GM19239 (cell line): ENCODE measurements around the gene CAMSAP2.

Experiments used
- DNase-seq: peaks from one replicate; pipeline ENCODE4 v3.0.0; 2011; ENCODE audit warnings: low spot score; ENCODE audit not compliant: insufficient read length
- FAIRE-seq: peaks from 2 replicates; lab custom pipeline; 2011; peaks lifted over from hg19 to GRCh38; lab: Jason Lieb, UNC

The CAMSAP2 gene

GRCh38 chr1:200894712-200895442 is 156.2 kb downstream of the CAMSAP2 start, which contains the start of gene INAVA:
Gene INAVA (plus strand): TSS chr1:200894900. CDS start chr1:200898401, 3,501 bp downstream.
- DNase-seq (no peak), FAIRE-seq (no peak)

- FAIRE-seq (peak; percentile 61), DNase-seq (no peak)
Observed at GRCh38 chr1:200895443-200895789, 156.7 kb downstream of the CAMSAP2 start.

DNA sequence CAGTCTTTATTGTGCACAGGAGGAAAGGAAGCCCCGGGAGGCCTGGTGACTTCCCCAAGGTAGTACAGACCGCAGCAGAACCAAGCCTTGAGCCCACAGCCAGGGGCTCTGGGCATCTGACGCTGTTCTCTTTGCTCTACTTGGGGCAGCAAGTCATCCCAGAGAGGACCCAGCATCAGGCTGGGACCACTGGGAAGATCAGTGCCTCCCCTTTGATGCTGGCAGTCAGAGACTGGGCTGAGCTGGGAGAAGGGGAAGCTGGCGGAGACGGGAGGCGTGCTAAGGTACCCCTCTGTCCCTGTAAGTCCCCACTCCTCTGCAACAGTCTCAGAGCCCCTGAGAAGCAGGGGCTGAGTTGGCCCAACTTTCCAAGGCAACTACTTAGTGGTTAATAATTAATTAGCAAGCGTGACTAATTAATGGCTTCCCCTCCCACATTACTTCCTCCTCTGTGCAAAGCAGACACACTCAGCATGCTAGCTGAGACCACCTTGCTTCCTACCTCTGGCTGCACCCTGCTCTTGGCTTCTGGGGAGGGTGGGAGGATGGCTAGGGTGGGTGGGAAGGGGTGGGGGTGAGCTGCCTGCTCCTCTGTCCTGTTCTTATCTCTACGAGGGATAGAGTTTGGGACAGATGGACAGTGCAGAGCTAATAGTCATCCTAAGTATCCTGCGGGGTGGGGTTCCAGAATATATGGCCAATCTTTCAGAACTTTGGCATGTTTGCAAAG is 157.3 kb downstream of the CAMSAP2 start:
- peak; percentile 81 for DNase-seq
- peak; percentile 98 for FAIRE-seq

GRCh38 chr1:200896531-200897196 is 158.0 kb downstream of the CAMSAP2 start:
- no peak for DNase-seq
- FAIRE-seq = peak; percentile 33

DNA sequence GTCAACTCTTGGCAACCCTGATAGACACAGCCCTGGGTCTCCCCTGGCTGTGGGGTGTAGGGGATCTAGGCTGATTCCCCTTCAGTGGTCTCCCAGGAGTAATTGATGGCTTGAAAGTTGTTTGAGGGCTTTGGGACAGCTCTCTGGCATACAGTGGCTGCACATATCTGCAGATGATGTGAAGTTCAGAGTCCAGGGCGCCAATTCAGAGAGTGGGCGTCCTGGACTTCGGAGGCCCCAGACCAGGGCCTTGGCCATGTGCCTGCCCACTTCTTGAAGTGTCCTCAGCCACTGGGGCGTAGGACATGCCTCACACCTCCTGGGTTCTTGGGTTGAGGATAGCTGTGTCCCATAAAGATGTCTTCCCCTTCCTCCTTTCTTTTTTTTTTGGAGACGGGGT is 158.6 kb downstream of the CAMSAP2 start:
- FAIRE-seq (no peak), DNase-seq (no peak)

GRCh38 chr1:200899015-200899386 is 160.3 kb downstream of the CAMSAP2 start:
- DNase-seq = no peak
- no peak for FAIRE-seq

DNA sequence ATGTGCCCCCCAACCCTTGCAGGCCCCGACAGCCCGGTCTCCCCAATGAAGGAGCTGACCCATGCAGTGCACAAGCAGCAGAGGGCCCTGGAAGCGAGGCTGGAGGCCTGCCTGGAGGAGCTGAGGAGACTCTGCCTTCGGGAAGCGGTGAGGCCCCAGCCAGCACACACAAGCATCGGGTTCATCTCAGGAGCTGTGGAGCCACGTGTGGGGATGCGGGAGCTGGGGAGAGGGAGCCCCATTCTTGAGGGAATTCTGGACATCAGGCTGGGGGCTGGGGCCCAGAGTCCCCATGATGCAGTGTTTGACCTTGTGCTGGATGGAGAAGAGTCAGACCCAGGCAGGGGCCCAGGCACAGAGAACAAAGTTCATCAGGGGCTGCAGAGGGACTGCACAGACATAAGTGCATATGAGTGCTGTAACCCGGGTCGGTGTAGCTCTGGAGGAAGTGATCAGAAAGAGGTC is 160.8 kb downstream of the CAMSAP2 start:
- FAIRE-seq (no peak), DNase-seq (no peak)

DNA sequence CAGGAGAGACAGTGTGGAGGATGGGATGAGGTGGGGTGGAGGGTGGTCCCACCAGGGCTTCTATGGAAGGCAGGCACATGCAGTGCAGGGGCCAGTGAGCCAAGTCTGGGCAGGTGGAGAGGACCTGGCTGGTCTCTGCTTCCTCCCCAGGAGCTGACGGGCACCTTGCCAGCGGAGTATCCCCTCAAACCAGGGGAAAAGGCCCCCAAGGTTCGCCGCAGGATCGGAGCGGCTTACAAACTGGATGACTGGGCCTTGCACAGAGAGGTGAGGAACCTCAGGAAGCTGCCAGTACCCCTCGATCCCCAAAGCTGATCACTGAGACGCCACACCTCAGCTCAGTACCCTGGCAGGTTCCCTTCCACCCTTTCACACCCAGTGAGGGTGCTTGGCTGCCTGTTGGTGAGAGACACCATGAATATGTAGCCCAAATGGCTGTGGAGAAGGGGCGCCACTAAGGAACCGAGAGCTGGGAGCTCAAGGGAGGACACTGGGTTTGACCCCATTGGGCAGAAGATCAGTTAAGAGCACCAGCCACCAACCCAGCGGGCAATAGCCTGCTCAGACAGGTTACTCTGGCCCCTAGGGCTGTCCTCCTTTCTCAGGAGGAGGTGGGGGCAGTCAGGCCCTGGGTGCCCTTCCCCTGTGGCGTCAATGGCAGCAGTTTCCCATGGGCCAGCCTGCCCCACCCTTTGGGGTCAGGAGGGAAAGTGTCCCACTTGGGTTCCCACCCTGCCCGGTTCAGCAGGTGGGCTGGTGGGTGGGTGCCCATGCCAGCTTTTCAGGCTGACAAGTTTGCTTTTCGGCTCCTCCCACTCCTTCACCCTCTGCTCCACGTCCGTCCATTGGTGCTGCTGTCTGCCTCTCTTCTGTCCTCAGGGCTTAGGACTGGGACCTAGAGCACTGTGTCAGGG is 161.5 kb downstream of the CAMSAP2 start:
- DNase-seq (no peak), FAIRE-seq (no peak)

DNA sequence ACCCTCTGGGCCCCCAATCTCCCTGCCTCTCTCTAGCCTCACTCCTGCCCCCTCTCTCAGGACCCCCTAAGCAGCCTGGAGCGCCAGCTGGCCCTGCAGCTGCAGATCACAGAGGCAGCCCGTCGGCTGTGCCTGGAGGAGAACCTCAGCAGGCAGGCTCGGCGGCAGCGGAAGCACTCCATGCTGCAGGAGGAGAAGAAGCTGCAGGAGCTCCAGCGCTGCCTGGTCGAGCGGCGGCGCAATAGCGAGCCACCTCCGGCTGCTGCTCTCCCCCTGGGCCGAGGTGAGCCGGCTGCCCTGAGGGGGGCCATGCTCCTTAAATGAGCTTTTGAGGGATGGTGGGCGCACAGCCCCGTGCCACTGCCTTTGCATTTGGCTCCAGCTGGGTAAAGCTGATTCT is 162.2 kb downstream of the CAMSAP2 start:
- FAIRE-seq (no peak), DNase-seq (no peak)

DNA sequence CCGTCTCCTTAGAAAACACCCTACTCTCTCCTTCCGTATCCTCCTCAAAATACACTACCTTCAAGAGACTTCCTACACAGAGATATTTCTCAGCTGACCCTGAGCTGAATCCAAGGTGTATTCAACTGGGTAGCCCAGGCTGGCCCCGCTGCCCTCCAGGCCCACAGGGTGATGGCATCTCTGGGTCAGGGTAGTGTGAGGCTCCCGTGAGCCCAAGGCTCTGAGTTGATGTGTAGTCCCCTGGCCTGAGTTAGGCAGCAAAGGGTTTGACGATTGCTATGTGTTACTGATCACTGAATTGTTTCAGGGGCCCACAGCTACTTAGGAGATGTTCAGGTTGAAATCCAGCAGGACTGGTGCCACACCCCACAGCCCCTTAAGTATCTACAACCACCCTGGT is 162.7 kb downstream of the CAMSAP2 start:
- DNase-seq (no peak), FAIRE-seq (no peak)

GRCh38 chr1:200901796-200902444 is 163.2 kb downstream of the CAMSAP2 start:
- FAIRE-seq (no peak), DNase-seq (no peak)

GRCh38 chr1:200903793-200904192 is 165.1 kb downstream of the CAMSAP2 start:
- FAIRE-seq = no peak
- no peak for DNase-seq

DNA sequence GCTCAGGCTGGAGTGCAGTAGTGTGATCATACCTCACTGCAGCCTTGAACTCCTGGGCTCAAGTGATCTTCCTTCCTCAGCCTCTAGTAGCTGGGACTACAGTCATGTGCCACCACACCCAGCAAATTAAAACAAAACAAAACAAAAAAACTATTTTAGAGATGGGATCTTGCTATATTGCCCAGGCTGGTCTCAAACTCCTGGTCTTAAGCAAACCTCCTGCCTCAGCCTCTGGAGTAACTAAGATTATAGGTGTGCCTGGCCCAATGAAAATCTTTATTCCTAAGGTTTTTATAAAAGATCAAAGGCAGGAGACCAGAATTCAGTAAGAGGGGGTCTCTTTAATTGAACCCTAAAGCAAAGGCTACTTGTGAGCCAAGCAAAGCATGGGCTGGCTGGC is 166.1 kb downstream of the CAMSAP2 start:
- FAIRE-seq = no peak

DNA sequence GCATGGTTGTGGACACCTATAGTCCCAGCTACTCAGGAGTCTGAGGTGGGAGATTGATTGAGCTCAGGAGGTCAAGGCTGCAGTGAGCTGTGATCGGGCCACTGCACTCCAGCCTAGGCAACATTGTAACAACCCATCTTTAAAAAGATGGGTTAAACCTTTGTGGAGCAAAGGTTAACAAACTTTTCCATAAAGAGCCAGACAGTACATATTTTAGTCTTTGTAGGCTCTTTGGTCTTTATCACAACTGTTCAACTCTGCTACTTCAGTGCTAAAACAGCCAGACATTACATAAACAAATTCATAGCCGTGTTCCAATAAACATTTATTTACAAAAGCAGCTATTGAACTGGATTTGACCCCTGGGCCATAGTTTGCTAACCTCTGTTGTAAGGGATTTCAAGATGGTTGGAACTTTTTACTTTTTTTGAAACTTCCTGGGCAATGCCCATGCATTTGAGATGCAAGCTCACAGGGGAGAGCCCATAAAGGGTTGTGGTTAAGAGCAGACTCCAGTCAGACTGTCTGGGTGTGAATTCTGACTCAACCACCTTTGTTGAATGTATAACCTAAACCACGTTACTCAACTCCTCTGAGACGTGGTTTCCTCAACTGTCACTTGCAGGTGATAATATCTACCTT is 166.8 kb downstream of the CAMSAP2 start:
- FAIRE-seq (peak; percentile 80), DNase-seq (no peak)

More for the DNA sequence above, 166.1 kb downstream of the CAMSAP2 start:
- DNase-seq = no peak

DNA sequence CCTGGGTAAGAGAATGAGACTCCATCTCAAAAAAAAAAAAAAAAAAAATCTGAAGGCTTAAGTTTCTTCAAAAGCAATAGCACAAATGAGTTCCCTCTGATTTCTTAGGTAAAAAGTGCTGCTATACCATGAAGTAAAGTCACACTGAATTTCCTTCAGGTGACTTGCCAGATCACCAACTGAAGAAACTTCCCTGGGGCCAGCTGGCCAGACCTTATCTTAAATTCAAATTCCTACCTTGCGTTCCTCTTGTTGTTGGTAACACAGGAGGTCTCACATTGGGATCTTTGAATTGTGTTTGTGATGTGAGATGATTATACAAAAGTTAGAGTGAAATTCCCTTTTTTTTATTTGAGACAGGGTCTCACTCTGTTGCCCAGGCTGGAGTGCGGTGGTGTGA is 167.8 kb downstream of the CAMSAP2 start:
- no peak for FAIRE-seq

DNA sequence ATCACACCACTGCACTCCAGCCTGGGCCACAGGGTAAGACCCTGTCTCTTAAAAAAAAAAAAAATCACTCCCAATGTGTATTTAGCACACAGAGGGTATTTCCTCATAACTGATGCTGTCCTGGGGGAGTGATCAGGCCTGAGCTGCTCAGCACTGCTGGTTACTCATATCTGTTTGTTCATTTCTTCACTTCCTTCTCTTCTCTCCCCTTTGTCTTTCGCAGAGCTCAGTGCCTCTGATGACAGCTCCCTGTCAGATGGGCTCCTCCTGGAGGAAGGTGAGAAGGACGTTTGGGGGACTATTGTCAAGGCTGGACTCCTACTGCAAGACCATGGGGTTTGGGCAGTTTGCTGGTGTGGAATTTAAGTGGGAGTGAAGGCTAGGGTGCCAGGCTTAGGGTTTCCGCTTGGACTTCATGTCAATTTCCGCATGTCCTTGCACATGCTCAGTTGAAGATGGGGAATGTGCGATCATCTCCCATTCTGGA is 169.0 kb downstream of the CAMSAP2 start:
- DNase-seq = peak; percentile 45
- FAIRE-seq = peak; percentile 91

More for the DNA sequence above, 167.8 kb downstream of the CAMSAP2 start:
- DNase-seq = no peak

DNA sequence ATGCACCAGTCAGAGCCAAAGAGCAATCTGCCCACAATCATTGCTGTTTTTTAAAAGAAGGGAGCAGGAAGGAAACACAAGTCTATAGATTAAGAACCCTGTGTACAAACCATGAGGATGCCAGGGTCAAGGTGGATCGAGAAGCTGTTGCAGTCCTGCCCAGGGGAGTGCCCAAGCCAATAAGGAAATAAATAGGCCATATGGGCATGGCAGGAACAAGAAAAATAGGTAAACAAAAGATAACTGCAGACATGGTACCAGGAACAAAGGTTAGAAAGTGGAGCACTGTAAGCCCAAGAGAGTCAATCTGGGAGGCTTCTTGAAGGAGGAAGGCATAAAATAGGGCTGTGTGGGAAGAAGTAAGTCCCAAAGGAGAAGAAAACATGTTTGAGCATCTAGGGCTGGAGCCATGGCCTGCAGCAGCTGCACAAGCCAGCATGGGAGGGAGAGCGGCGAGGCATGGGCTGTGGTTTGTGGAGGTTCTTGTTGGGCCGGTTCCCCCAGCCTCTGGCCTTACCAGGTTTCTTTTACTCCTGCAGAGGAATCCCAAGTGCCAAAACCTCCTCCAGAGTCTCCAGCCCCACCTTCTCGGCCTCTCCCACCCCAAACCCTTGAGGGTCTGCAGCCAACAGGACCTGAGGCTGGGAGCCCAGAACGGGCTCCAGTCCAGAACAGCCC is 169.6 kb downstream of the CAMSAP2 start:
- DNase-seq = no peak
- FAIRE-seq = no peak

- DNase-seq = no peak
- no peak for FAIRE-seq
Observed at GRCh38 chr1:200909071-200909470, 170.4 kb downstream of the CAMSAP2 start.
